NCI-H774 (cell line): ENCODE data around the gene ATP1A1.

Experiments
- DNase-seq: peaks from one replicate; lab custom pipeline; 2025; lab: John Stamatoyannopoulos, UW

ATP1A1 gene

DNA sequence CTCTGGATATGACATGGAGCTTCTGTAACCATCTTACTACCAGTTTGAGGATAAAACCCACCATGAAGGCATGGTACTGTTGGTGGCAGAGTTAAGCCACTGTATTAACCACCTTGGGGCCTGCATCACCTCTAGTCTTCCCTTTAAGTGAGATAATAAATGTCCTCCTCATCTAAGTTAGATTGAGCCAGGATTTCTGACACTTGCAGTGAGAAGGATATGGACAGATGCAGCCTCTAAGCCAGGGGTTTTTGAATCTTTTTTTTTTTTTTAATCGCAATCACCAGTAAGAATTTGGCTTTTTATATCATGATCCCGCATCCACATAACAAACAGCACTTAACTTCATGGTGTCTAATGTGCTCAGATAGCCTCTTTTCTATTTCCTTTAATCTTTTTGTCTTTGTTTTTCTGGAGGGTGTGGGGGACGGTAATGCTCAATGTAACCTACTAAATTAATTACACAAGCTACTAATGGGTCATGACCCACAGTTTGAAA is 42.2 kb downstream of the ATP1A1 start:
- no peak for DNase-seq

- DNase-seq = no peak
Observed at GRCh38 chr1:116415699-116416533, 42.9 kb downstream of the ATP1A1 start.

DNA sequence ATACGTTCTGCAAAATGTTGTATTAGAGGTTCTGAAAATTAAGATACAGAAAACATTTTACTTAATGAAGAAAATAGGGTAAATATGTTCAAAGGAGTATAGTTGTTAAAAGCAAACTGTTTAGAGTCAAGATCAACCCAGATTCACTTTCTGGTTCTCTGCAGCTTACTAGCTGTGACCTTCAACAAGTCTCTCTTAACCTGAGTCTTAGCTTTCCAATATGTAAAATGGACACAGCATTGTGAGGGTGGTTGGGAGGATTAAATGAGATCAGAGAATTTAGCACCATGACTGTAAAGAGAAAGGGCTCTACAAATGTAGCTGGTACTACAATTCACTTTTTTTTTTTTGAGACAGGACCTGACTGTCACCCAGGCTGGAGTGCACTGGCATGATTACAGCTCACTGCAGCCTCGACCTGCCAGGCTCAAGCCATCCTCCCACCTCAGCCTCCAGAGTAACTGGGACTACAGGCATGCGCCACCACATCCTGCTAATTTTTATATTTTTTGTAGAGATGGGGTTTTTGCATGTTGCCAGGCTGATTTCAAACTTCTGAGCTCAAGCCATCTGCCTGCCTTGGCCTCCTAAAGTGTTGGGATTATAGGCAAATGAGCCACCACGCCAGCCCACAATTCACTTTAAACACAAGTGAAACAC is 43.9 kb downstream of the ATP1A1 start:
- no peak for DNase-seq

DNA sequence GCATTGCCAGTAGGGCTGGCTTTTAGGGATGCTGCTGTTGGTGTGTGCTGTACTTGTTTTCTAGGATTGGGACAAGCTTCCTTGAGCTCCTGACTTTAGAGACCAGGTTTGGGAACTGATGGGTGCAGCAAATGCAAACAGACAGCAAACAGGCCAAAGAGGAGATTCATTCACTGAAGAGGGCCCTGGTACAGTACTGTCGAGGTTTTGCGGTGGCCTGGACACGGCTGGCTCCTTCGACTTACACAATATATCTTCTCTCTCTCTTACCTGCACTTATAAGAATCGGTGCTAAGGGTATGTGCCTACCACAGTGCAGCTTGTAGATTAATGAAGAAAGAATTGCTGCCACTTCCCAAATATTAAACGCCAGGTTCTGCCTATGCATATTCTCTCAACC is 44.6 kb downstream of the ATP1A1 start:
- DNase-seq = no peak

- peak; percentile 74 for DNase-seq
Observed at GRCh38 chr1:116418091-116418830, 45.2 kb downstream of the ATP1A1 start.

DNA sequence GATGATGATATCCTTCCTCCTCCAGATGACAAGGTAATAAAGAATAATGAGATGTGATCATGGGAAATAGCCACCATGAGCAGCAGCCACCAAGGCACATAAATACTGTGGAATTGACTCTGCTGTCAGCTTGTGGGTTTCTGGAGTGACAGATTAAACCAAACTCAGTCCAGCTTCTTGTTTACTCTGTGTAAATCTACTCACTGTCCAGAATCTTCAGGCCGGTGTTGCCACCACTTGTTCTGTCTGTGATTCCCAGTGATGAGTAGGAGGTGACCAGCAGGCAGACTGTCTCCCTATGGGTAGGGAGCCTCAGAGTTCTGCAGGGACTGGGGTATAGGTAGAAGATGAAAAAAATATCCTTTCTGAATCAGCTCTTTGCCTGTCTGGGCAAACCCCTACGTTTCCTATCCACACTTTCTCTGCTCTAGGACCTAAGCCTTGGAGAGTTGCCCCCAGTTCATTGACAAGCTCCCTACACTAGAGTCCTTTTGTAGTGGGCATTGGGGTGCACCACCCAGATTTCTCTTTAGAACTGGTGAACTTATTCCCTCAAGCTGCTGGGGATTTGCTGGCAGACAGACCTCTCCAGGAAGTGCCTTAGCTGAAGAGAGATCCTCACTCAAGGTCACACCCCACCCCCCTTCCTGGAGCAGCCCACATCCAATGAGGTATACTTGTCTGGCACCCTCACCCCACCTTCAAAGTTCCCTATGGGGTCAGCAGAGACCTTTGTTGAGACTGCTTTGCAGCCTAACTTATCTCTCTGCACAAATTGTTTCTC is 47.6 kb downstream of the ATP1A1 start:
- no peak for DNase-seq

DNA sequence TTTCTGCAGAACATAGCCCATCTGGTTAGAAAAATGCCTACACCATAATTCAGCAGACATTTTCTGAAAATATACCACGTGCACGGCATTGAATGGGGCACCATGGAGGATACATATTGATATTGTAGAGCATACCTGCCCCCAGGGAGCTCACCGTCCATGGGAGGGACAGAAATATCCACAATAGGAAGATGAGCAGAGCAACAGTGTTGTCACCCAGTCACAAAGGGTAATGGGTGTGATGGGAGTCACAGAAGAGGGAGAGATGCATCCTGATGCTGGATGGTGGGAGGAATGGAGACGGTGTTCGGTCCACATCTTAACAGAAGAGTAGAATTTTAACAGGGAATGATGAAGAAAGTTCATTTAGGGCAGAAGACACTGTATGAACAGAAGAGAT is 51.4 kb downstream of the ATP1A1 start:
- DNase-seq = no peak

DNA sequence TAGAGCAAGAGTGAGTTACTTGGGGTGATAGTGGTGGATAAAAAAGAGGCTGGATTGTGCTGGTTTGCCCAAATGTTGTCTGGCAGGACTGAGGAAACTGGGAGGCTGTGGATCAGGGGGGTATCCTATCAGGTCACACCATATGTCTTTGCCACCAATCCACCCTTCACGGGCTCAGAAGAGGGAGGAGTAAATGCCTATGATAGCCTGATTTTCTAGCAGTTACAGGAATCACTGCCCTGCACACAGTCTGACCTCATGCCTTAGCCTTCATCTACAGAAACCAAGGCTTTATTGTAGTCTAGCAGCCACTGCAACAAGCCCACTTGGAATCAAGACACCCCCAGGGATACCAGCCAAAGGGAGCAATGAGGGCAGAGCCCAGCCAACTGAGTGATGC is 51.8 kb downstream of the ATP1A1 start:
- no peak for DNase-seq

GRCh38 chr1:116425987-116426386 is 52.9 kb downstream of the ATP1A1 start:
- DNase-seq = no peak

GRCh38 chr1:116426401-116426800 is 53.4 kb downstream of the ATP1A1 start:
- DNase-seq = no peak

GRCh38 chr1:116428576-116428975 is 55.5 kb downstream of the ATP1A1 start:
- DNase-seq = no peak

DNA sequence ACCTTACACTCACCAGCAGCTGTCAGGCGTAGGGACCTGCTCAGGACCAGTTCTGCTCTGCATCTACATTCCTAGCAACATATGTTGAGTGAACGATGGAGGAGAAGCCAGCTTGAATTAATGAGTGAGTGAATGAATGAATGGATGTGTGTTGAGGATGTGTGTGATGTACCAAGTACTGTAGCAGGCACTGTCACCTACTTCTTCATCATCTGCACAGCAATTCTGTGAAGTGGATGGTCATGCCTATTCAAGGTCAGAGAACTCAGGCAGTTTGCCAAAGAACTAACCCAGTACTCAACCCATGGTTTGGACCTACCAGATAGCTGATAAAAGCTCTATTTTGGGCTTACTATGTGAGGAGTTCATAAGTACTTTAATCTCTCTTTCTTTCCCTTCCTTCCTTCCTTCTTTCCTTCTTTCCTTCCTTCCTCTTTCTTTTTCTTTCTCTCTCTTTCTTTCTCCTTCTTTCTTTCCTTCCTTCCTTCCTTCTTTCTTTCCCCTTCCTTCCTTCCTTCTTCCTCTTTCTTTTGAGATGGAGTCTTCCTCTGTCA is 56.9 kb downstream of the ATP1A1 start:
- DNase-seq = no peak

- DNase-seq = no peak
Observed at GRCh38 chr1:116431870-116432500, 58.9 kb downstream of the ATP1A1 start.

- DNase-seq = no peak
Observed at GRCh38 chr1:116432655-116433265, 59.7 kb downstream of the ATP1A1 start.

DNA sequence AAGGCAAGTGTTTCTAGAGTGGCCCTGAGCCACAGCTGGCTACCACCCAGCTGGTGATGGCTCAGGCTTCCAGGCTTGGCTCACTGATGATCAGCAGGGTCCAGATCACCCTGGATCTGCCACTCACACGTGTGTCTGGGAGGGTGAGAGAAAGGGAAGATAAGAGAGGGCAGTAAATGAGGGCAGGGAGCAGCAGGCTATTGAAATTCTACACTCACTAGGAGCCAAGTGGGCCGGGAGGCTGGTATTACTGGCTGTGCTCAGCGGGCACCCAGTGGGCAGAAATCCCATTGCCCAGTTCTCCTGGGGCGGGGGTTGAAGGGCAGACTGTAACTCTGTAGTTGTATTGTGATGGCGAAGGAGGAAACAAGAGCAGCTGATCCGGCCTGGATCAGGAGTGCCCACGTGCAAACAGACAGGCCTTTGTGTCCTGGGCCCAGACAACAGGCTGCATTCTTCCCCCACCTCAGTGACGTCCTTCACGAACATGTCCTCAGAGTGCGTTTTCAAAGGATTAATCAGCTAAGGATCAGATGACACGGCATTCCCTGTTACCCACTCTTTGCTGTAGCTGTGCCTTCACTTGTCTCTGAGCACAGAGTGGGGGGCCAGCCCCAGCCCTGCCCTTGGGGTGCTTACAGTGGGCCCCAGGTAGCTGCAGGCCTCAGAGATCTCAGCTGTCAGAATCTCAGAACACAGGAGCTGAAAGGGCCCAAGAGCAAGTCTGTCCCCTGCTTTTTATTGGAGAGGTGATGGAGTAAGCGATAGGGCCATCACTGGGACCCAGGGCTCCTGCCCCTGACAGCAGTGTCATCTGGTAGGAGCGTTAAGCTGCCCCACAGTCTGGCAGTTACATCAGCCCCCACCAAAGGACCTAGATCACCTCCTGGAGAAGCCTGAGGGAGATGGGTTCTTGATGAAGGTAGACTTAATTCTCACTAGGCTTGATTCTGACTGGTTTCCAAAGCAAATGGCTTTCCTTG is 60.5 kb downstream of the ATP1A1 start:
- DNase-seq = no peak

GRCh38 chr1:116434849-116435248 is 61.8 kb downstream of the ATP1A1 start:
- no peak for DNase-seq

DNA sequence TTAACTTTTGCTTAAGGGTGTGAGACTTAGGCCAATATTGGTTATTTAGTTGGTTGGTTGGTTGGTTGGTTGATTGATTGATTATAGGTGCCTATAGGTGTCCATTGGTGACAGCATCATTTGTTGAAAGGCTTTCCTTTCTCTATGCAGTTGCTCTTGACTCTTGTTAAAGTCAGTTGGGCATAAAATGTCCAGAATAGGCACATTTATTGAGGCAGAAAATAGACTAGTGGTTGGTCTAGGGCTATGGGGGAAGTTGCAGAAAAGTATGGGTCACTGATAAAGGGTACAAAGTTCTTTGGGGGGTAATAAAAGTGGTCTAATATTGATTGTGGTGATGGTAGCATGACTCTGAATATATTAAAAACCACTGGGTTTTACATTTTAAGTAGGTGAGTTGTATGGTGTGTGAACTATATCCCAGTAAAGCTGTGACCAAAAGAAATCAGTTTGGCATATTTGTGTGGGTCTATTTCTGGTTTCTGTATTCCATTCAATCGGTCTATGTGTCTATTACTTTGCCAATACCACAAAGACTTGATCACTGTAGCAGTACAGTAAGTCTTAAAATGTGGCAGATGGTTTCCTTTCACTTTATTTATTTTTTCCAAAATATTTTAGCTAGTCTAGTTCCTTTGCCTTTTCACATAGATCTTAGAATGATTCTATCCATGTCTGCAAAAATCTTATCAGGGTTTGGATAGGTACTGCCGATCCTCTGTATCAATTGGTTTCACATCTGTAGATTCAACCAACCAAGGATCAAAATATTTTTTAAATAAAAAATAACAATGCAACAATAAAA is 63.0 kb downstream of the ATP1A1 start:
- no peak for DNase-seq

DNA sequence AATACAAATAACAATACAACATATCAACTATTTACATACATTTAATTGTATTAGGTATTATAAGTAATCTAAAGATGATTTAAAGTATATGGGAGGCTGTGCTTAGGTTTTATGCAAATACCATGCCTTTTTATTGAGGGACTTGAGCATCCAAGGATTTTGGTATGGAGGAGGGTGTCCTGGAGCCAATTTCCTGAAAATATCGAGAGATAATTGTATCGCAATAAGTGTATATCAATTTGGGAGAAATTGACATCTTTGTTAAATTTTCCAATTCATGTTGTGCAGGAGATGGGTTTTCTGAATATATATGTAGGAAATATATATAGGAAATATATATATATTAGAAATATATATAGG is 63.5 kb downstream of the ATP1A1 start:
- no peak for DNase-seq

GRCh38 chr1:116439701-116440100 is 66.7 kb downstream of the ATP1A1 start:
- no peak for DNase-seq
